SK-N-SH (cell line): ENCODE data around the gene HIPK3.
"Not testable (repeated sequence)": the region's sequence is repeated elsewhere in the genome, so short reads cannot be mapped to it uniquely, and the experiment has no call there.

Experiments
- GATA2 ChIP-seq: sonication (generic); formaldehyde crosslinking; IDR thresholded peaks from 2 replicates; pipeline ENCODE4 v1.5.0; 2020; ENCODE audit warnings: mild to moderate bottlenecking, missing genetic modification reagents
- RAD21 ChIP-seq: IDR thresholded peaks from 2 replicates; pipeline ENCODE4 v1.6.1; 2012; ENCODE audit warnings: mild to moderate bottlenecking, low read length
- RXRA ChIP-seq: IDR thresholded peaks from 2 replicates; pipeline ENCODE4 v1.4.0; 2012; ENCODE audit warnings: low read depth, mild to moderate bottlenecking, borderline replicate concordance
- SIN3A ChIP-seq: IDR thresholded peaks from 2 replicates; pipeline ENCODE4 v1.6.1; 2012; ENCODE audit warnings: low read depth, mild to moderate bottlenecking, low read length, moderate library complexity, borderline replicate concordance
- YY1 ChIP-seq: IDR thresholded peaks from 2 replicates; pipeline ENCODE4 v1.4.0; 2012; ENCODE audit warnings: low read depth, mild to moderate bottlenecking
- TF ChIP-seq, protein P1 (sequence below): fragments of 200-600 bp; sonication (generic); IDR thresholded peaks from 2 replicates; pipeline ENCODE4 v1.6.1; 2017; ENCODE audit warnings: antibody characterized with exemption, mild to moderate bottlenecking, moderate library complexity
- TF ChIP-seq, protein P2 (sequence below): IDR thresholded peaks from 2 replicates; pipeline ENCODE4 v1.6.1; 2012; ENCODE audit warnings: mild to moderate bottlenecking, low read depth, low read length, moderate library complexity
- TF ChIP-seq, protein P3 (sequence below): IDR thresholded peaks from 2 replicates; pipeline ENCODE4 v1.4.0; 2012; ENCODE audit warnings: low read depth

DNA sequence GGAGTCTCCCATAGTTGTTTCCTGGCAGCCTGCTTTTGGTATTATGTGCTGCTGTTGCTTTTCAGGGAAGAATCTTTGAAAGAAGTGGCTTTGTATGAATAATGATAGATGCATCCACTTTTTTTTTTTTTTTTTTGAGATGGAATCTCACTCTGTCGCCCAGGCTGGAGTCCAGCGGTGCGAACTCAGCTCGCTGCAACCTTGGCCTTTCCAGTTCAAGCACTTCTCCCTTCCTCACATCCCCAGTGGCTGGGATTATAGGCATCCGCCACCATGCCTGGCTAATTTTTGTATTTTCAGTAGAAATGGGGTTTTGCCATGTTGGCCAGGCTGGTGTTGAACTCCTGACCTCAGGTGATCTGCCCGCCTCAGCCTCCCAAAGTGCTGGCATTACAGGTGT, 49.6 kb downstream of the HIPK3 start:
- not testable (repeated sequence) for TF ChIP-seq YY1; GATA2 (CRISPR knock-in tag); RXRA; SIN3A; RAD21
- TF ChIP-seq, protein P1, sequence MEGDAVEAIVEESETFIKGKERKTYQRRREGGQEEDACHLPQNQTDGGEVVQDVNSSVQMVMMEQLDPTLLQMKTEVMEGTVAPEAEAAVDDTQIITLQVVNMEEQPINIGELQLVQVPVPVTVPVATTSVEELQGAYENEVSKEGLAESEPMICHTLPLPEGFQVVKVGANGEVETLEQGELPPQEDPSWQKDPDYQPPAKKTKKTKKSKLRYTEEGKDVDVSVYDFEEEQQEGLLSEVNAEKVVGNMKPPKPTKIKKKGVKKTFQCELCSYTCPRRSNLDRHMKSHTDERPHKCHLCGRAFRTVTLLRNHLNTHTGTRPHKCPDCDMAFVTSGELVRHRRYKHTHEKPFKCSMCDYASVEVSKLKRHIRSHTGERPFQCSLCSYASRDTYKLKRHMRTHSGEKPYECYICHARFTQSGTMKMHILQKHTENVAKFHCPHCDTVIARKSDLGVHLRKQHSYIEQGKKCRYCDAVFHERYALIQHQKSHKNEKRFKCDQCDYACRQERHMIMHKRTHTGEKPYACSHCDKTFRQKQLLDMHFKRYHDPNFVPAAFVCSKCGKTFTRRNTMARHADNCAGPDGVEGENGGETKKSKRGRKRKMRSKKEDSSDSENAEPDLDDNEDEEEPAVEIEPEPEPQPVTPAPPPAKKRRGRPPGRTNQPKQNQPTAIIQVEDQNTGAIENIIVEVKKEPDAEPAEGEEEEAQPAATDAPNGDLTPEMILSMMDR: not testable (repeated sequence)
- TF ChIP-seq, protein P2, sequence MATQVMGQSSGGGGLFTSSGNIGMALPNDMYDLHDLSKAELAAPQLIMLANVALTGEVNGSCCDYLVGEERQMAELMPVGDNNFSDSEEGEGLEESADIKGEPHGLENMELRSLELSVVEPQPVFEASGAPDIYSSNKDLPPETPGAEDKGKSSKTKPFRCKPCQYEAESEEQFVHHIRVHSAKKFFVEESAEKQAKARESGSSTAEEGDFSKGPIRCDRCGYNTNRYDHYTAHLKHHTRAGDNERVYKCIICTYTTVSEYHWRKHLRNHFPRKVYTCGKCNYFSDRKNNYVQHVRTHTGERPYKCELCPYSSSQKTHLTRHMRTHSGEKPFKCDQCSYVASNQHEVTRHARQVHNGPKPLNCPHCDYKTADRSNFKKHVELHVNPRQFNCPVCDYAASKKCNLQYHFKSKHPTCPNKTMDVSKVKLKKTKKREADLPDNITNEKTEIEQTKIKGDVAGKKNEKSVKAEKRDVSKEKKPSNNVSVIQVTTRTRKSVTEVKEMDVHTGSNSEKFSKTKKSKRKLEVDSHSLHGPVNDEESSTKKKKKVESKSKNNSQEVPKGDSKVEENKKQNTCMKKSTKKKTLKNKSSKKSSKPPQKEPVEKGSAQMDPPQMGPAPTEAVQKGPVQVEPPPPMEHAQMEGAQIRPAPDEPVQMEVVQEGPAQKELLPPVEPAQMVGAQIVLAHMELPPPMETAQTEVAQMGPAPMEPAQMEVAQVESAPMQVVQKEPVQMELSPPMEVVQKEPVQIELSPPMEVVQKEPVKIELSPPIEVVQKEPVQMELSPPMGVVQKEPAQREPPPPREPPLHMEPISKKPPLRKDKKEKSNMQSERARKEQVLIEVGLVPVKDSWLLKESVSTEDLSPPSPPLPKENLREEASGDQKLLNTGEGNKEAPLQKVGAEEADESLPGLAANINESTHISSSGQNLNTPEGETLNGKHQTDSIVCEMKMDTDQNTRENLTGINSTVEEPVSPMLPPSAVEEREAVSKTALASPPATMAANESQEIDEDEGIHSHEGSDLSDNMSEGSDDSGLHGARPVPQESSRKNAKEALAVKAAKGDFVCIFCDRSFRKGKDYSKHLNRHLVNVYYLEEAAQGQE: not testable (repeated sequence)
- TF ChIP-seq, protein P3, sequence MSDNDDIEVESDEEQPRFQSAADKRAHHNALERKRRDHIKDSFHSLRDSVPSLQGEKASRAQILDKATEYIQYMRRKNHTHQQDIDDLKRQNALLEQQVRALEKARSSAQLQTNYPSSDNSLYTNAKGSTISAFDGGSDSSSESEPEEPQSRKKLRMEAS: not testable (repeated sequence)
